Osteocyte (in vitro differentiated cells): Measurements from ENCODE around the gene TMEM80. TPM values are rescaled to one million over a fixed set of nuclear protein-coding genes. Genes with fewer than 3 reads are reported as not detected.

ENCODE experiments used
- DNase-seq: peaks from one replicate; pipeline ENCODE4 v3.0.0; 2021; ENCODE audit warnings: mixed read lengths; ENCODE audit not compliant: unreplicated experiment; ENCODE audit errors: extremely low spot score
- H3K27ac Mint-ChIP-seq: one replicate; pipeline ENCODE4 v1.8.0; 2021; ENCODE audit warnings: mild to moderate bottlenecking, mixed read lengths; ENCODE audit not compliant: unreplicated experiment
- H3K27me3 Mint-ChIP-seq: one replicate; pipeline ENCODE4 v1.8.0; 2021; ENCODE audit warnings: mixed read lengths; ENCODE audit not compliant: unreplicated experiment
- H3K36me3 Mint-ChIP-seq: one replicate; pipeline ENCODE4 v1.8.0; 2021; ENCODE audit warnings: mixed read lengths; ENCODE audit not compliant: unreplicated experiment
- H3K4me1 Mint-ChIP-seq: one replicate; pipeline ENCODE4 v1.8.0; 2021; ENCODE audit warnings: mixed read lengths; ENCODE audit not compliant: unreplicated experiment
- H3K4me3 Mint-ChIP-seq: one replicate; pipeline ENCODE4 v1.8.0; 2021; ENCODE audit warnings: mild to moderate bottlenecking, moderate library complexity, mixed read lengths; ENCODE audit not compliant: unreplicated experiment
- H3K9me3 Mint-ChIP-seq: one replicate; pipeline ENCODE4 v1.8.0; 2021; ENCODE audit warnings: mixed read lengths; ENCODE audit not compliant: unreplicated experiment
- total RNA-seq: library from RNA; stranded (reverse); gene quantifications from 2 replicates; pipeline ENCODE4 v1.2.1, GENCODE V29; 2021
- TF ChIP-seq, protein P1 (sequence below): fragments of 200-600 bp; sonication (generic); IDR thresholded peaks from 2 replicates; pipeline ENCODE4 v1.5.0; 2021; ENCODE audit warnings: antibody characterized with exemption, mild to moderate bottlenecking, moderate library complexity

TMEM80 gene
- total RNA-seq, 1 donor from 2014 or later = 43.9 TPM

GRCh38 chr11:673866-674265 is 21.8 kb upstream of the TMEM80 start:
- peaks cover 26% of the 10 kb centered on the region for H3K36me3 Mint-ChIP-seq
- H3K27ac Mint-ChIP-seq = no peak overlapping the region
- DNase-seq = no peak
- H3K9me3 Mint-ChIP-seq = no peaks in the 10 kb centered on the region
- TF ChIP-seq, protein P1, sequence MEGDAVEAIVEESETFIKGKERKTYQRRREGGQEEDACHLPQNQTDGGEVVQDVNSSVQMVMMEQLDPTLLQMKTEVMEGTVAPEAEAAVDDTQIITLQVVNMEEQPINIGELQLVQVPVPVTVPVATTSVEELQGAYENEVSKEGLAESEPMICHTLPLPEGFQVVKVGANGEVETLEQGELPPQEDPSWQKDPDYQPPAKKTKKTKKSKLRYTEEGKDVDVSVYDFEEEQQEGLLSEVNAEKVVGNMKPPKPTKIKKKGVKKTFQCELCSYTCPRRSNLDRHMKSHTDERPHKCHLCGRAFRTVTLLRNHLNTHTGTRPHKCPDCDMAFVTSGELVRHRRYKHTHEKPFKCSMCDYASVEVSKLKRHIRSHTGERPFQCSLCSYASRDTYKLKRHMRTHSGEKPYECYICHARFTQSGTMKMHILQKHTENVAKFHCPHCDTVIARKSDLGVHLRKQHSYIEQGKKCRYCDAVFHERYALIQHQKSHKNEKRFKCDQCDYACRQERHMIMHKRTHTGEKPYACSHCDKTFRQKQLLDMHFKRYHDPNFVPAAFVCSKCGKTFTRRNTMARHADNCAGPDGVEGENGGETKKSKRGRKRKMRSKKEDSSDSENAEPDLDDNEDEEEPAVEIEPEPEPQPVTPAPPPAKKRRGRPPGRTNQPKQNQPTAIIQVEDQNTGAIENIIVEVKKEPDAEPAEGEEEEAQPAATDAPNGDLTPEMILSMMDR = no peak
- H3K4me3 Mint-ChIP-seq = no peak overlapping the region
- no peaks in the 10 kb centered on the region for H3K4me1 Mint-ChIP-seq
- H3K27me3 Mint-ChIP-seq = no peaks in the 10 kb centered on the region

GRCh38 chr11:674406-674805 is 21.2 kb upstream of the TMEM80 start:
- TF ChIP-seq, protein P1 = no peak
- H3K4me1 Mint-ChIP-seq = no peaks in the 10 kb centered on the region
- peaks cover 30% of the 10 kb centered on the region for H3K36me3 Mint-ChIP-seq
- no peak overlapping the region for H3K4me3 Mint-ChIP-seq
- DNase-seq = no peak
- no peaks in the 10 kb centered on the region for H3K27me3 Mint-ChIP-seq
- H3K27ac Mint-ChIP-seq = no peak overlapping the region
- no peaks in the 10 kb centered on the region for H3K9me3 Mint-ChIP-seq

DNA sequence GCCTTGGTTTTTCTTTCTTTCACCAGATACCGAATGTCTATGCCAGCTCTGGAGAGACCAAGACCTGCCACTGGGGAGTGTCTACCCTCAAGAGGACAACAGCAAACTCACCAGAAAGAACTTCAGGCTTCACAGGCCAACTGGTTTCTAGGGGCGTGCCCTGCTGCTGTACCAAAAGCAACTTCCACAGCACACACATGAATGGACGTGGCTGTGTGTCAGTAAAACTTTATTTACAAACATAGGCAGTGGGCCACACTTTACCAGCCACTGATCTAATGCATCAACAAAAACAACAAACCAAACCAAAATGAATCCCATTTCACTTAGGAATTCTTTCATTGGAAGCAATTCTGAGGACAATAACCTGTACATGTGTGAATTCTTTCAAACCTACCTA is 17.3 kb upstream of the TMEM80 start:
- no peak for DNase-seq
- TF ChIP-seq, protein P1 = no peak
- Mint-ChIP-seq H3K9me3 (no peaks in the 10 kb centered on the region), H3K4me1 (no peaks in the 10 kb centered on the region), H3K4me3 (no peak overlapping the region), H3K27me3 (no peaks in the 10 kb centered on the region), H3K27ac (no peak overlapping the region), H3K36me3 (peaks cover 51% of the 10 kb centered on the region)

- no peak for DNase-seq
- Mint-ChIP-seq H3K4me3 (no peak overlapping the region), H3K27me3 (no peaks in the 10 kb centered on the region), H3K9me3 (no peaks in the 10 kb centered on the region), H3K36me3 (peaks cover 57% of the 10 kb centered on the region), H3K27ac (no peak overlapping the region), H3K4me1 (no peaks in the 10 kb centered on the region)
- TF ChIP-seq, protein P1 = no peak
Measured at GRCh38 chr11:679271-680207, 16.1 kb upstream of the TMEM80 start.

- Mint-ChIP-seq H3K36me3 (peaks cover 60% of the 10 kb centered on the region), H3K4me3 (no peak overlapping the region), H3K4me1 (no peaks in the 10 kb centered on the region), H3K27me3 (no peaks in the 10 kb centered on the region), H3K9me3 (no peaks in the 10 kb centered on the region), H3K27ac (no peak overlapping the region)
- TF ChIP-seq, protein P1 = no peak
- no peak for DNase-seq
Measured at GRCh38 chr11:680476-680875, 15.1 kb upstream of the TMEM80 start.
